SH-SY5Y (cell line): Measurements from ENCODE around the gene PALD1.

ENCODE experiments used
- GATA2 ChIP-seq: IDR thresholded peaks from 2 replicates; pipeline ENCODE4 v1.6.1; 2011; ENCODE audit warnings: mild to moderate bottlenecking, low read depth, low read length
- GATA3 ChIP-seq: IDR thresholded peaks from 2 replicates; pipeline ENCODE4 v1.6.1; 2011; ENCODE audit warnings: low read depth, mild to moderate bottlenecking, low read length, moderate library complexity

DNA sequence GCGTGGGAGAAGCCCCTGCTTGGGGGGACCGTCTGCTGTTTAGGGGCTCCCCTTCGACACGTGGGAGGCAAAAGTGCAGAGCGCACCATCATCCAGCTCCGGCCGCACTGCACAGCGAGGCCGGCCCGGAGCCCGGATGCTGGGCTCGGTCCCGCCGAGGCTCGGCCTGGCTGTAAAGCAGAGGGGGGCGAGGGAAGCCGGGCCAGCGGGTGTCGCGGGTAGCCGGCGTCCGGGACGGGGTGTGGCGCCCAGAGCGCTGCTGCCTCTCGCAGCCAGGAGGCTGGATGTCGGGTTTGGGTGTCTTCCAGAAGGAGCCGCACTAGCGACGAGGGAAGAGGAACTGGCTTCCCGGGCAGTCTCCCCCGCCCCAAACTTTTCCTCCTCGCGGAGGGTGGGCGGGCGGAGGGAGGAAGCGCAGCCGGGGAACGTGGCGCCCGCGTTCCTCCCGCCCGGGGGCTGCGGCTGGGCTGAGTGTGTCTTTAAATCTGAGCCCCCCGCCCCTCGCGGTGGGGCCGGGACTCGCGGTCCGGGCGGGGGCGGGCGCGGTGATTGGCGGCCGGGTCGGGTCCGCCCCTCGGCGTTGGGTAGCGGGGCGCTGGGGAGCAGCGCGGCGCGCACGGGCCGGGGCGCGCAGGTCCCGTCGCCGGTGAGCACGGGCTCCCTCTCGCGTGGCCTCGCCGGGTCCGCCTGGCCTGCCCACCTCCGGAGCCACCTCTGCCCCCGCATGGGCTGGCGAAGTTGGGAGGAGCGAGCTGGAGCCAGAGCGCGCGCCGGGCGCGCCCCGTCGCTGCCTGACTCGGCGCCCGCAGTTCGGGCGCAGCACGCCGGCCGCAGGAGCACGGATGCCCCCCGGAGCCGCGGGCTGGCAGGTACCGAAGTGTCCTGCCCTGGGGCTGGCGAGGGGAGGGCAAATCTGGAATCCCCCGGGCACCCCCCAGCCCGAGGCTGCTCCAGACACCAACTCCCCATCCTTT is at the start of gene PALD1:
- TF ChIP-seq GATA2 (no peak), GATA3 (no peak)
